HG02623 (cell line): ENCODE results near the gene RNF220.

Source experiments
- ATAC-seq: cut with Tn5 transposase; IDR thresholded peaks from one replicate; pipeline ENCODE4 v1.9.1; 2021; ENCODE audit warnings: moderate library complexity; ENCODE audit not compliant: unreplicated experiment

Gene RNF220

DNA sequence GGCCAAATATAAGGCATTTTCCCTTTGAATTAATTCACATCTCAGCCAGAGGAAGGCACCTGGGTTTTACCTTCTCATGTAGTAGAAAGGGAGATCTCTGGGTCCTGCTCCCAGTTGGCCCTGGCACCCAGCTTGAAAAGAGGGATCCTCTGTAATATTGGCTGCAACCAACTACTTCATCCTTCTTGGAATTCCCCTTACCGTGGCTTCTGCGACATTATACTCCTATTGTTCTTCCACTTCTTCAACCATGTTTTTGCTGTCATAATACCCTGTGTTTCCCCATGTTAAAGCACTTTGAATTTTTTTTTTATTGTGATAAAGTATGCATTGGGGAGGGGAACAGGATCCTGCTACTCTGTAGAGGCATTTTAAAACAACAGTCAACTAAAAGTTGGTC, 26.8 kb downstream of the RNF220 start:
- no peak for ATAC-seq

DNA sequence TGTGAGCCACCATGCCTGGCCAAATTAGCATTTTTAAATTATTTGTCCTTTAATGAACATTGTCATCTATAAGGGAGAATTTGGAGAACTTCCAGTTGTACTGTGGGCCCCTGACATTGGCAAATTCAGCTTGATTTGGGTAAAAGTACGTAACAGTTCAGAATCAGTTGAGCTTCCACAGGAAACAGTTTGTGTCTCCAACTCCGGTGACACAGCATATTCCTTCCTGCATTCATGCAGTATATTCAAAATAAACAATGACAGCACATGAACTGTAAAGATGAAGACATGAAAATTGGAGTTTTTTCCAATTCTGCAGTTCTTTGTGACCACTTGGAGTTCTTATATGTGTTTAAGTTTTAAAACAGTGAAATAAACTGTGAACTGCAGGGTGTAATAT, 28.2 kb downstream of the RNF220 start:
- ATAC-seq: no peak

GRCh38 chr1:44436401-44437106, 31.5 kb downstream of the RNF220 start:
- ATAC-seq: no peak

GRCh38 chr1:44437107-44437716, 32.2 kb downstream of the RNF220 start:
- ATAC-seq: no peak

DNA sequence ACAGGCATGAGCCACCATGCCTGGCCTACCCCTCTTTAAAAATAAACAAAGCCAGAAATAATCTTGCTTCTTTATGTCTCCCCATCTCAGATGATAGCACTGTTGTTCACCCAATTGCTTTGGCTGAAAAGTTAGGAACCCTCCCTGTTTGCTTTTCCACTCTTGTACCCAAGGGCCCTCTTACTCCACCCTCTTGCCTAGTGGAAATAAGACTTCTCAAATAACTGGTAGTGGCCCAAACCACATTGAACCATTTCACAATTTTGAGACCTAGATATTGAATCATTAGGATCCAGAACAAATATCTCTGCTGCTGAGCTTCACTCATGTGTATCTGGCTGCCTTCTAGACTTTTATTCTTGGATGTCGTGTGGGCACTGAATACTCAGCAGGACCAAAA, 37.7 kb downstream of the RNF220 start:
- ATAC-seq: no peak

DNA sequence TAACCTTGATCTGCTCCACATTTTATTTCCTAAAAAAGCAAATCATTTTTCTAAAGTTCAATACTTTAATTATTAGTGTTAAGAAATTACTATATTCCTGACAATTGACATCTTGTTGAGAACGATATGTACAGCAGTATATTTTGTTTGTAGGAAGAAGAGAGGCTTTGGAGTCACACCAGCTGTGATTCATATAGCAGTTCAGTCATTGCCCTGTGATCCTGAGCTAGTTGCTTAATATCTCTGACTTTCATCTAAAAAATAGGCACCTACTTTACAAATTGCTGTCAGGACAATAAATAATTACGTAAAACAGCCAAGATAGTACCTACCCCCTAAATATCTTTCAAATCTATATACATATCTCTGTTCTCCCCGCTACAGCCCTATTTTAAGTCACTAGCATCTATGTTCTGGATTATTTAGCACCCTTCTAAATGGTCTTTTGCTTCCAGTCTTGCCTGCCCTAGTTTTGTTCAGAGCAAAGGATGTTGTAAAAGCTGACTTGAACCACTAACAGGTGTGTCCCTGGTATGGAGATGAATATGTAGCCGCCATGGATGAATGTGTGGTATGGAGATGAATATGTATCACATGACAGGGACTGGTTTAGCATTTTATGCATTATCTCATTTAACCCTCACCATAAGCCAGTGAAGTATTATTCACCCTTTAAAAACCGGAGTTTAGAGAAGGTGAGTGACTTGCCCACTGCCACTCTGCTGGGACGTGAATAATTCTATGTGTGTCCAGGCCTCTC, 42.2 kb downstream of the RNF220 start:
- no peak for ATAC-seq

DNA sequence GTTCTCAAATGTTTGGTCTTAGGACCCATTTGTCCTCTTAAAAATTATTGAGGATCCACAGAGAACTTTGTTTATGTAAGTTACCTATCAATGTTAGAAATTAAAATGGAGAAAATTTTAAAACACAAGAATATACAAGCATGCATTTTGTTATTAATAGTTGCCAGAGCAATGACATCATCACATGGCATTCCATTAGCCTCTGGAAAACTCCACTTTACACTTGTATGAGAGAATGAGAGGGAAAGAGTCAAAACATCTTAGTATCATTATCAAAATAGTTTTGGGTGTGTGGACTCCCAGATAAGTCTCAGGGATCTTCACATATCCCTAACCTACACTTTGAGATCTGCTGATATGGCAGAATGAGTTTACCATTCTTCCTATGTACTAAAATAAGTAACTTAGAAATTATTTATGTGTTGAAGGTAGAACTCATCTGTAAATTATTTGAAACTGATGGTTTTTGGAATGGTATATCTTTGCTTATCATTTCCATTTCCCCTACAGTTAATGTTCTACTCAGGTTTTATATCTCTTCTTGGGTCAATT, 48.8 kb downstream of the RNF220 start:
- ATAC-seq: no peak

DNA sequence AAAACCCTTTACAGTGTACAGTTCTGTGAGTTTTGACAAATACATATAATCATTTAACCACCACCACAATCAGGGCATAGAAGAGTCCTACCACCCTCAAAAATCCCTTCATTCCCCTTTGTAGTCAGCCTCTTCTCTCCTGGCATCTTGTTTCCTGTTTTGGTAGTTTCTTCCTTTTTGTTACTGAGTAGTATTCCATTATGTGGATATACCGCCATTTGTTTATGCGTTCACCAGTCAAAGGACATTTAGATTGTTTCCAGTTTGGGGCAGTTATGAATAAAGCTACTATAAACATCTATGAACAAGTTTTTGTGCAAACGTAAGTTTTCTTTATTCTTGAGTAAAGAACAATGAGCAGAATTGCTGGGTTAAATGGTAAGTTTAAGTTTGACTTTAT, 49.6 kb downstream of the RNF220 start:
- no peak for ATAC-seq

DNA sequence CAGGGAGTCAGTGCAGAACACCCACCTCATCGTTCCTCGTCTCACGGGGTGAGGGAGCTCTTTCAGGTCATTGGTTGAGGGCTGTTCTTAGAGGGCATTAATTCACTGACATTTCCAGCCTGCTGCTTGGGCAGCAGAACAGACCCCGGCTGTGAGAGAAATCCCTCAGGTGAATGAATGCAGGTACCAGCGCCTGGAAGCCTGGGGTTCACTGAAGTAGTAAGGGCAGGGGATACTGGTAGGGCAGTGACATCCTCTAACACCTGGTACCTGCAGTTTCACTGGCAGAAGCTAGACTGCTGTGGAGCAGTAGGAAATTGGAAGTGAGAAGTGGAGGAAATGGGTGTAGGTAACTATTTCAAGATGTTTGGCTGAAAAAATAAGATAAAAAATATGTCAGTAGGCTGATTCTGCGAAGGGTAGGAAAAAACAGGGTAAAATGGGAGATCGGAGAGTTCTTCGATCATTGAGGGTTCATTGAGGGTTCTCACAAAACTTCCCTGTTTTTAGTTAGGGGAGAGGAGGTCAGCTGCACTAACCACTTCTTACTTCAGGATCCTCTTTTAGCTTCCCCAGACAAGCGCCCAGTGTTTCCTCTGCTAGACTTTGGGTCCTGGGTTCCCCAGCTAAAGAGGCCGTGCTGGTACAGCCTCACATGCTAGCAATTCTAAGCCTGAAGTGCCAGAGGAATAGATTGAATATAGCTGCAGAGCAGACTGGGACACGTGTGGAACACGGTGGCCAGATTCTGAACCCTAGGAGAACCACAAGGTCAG, 55.2 kb downstream of the RNF220 start:
- ATAC-seq: no peak

DNA sequence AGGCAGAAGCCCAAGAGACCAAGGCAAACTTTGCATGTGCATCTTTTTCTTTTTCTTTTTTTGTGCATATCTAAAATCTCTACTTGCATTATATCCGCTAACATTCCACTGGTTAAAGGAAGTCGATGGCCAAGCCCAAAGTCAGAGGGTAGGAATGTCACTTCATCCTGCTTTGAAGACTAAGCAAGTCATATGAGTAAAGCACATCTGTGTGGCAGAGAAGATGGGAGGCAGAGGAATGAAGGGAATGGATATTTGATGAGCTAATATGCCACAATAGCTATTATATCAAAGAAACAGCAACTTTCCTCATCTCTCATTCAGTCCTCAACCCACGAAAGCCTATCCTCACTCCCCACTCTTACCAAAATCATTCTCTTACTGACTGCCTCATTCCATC, 59.3 kb downstream of the RNF220 start:
- ATAC-seq: no peak

GRCh38 chr1:44467566-44467965, 62.5 kb downstream of the RNF220 start:
- ATAC-seq: no peak

- ATAC-seq: no peak
Measured at GRCh38 chr1:44471911-44472453, 66.9 kb downstream of the RNF220 start.

DNA sequence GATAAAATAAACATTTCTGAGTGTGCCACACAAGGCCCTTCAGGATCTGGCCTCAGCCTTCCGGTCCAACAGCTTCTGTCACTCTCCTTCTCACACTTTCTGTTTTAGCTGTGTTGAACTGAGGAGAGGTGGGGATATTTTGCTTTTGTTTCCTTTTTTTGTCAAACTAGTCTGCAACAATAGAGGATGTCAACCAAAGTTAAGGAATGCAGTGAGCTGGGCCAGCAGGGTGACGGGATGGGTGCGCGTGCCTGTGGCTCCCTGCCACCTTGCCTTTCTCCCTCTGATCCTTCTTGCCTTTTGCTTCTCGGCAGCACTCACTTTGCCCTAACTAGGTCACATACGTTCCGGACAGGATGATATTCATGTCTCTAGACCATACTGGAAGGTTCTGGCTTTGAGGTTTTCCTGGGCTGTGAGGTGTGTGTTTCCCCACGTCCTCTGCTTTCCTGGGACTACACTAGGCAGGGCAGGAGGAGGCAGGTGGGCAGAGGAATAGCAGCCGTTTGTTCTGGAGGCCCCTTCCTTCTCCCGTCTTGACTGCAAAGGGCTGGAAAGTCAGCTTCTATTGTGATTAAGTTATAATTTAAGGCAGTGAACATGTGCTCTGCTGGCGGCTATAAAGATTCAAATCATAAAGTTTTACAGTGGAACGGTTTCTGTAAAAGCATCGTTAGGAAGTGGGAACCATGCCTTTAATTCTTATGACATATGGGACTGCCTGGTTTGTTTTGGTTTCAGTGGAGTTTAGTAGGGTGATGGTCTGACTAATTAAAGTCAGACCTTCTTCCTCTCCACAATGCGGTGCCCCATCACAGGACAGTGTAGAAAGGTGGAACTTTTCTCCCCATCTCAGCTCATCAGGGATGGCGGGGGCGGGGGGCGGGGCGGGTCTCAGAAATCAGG, 67.8 kb downstream of the RNF220 start:
- no peak for ATAC-seq

DNA sequence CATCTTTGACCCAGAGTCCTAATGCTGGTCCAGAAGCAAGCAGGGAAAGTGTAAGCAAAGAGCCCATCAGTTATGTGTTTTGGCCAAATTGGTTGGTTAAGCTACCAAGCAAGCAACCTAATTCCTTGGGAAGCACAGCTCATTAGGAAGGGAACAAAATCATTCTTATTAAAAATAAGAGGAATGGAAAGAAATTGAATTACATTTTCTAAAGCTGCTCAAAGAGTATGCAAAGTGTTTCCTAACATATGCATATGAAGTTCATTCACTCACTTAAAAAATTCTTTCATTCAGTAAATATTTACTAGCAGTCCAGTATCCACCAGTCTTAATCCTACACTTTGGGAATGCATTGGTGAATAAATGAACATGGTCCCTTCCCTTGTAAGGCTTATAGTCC, 71.8 kb downstream of the RNF220 start:
- ATAC-seq: no peak

- ATAC-seq: no peak
Measured at GRCh38 chr1:44481701-44482100, 76.6 kb downstream of the RNF220 start.

DNA sequence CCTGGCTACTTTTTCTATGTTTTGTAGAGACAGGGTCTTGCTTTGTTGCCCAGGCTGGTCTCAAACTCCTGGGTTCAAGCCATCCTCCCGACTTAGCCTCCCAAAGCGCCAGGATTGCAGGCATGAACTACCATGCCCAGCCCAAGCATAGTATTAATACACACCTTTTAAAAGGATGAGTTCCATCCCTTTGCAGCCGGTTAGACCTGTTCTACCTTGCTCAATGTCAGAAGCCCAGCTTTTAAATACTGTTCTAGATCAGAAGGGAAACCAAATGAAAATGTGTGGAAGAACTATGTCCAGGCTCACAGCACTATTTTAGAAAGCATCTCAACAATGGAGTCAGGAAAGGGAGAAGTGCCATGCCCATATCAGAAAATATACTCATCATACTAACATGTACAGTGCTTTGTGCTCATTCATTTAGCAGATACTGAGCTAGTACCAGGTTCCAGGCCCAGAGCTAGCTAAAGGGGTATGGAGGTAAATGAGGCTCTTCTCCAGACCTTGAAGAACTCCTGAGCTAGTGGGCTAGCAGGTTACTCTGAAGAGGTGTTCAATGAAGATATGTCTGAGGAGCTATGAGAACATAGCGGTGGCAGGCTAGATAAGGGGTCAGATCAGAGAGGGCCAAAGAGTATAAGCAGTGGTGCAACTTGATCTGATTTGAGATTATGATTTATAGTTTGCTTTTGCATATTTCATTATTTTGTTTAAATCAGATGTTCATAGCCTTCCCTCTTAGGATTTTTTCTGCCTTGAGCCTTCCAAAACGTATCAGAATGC, 78.2 kb downstream of the RNF220 start:
- ATAC-seq: no peak

GRCh38 chr1:44484155-44484688, 79.2 kb downstream of the RNF220 start:
- no peak for ATAC-seq

DNA sequence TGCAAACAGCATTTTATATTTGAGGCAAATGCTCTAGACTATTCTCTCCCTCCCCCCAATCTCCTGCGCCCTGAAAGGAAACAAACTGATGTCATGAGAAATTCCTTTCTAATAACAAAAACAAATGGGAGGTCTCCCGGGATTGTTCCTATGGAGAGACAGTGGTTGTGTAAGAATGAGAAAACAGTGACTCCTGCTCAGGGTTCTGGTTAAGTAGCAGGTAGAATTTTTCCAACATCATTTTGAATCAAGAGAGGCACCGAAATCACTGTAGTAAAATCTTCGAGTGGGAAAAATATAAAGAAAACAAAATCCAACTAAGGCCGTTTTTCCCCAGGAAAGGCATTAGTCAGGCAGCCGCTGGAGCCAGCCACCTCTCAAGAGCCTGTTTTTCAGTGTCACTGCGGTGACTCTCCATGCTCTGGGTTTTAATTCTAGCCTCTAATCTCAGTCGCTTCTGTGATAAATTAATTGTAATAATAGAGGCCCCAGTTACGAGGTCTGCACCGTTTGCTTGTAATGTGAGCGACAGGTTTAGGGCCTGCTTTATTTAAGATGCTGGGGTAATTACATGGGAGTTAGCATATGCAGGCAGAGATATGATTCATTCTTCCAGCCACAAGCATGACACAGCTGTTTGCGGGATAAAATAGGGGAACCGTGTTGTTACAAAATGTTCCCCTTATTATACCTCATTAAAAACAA, 80.3 kb downstream of the RNF220 start:
- no peak for ATAC-seq
